SU-DHL-6 (cell line): ENCODE data around the gene NELL1.

Experiments used
- H2AFZ ChIP-seq: fragments of 200-600 bp; sonication (generic); 2 replicates; pipeline ENCODE4 v1.6.1; 2014; ENCODE audit warnings: low read depth, mild to moderate bottlenecking, moderate library complexity, mixed read lengths, antibody characterized with exemption, low read length; ENCODE audit not compliant: severe bottlenecking
- H3F3A ChIP-seq: fragments of 200-600 bp; shearing (Covaris generic); 2 replicates; pipeline ENCODE4 v1.6.0; 2016; ENCODE audit warnings: antibody characterized with exemption, mild to moderate bottlenecking; ENCODE audit not compliant: insufficient read depth
- H3K27ac ChIP-seq: fragments of 200-600 bp; sonication (generic); 2 replicates; pipeline ENCODE4 v1.5.1; 2016; ENCODE audit warnings: low read depth, mild to moderate bottlenecking, low read length, moderate library complexity, mixed read lengths
- H3K27me3 ChIP-seq: fragments of 200-600 bp; sonication (generic), shearing (Covaris generic); 2 replicates; pipeline ENCODE4 v1.6.0; 2014; ENCODE audit warnings: mild to moderate bottlenecking, low read length
- H3K36me3 ChIP-seq: fragments of 200-600 bp; sonication (generic); 2 replicates; pipeline ENCODE4 v1.6.1; 2014; ENCODE audit warnings: mild to moderate bottlenecking, low read length, mixed read lengths
- H3K4me2 ChIP-seq: fragments of 300-600, 200-600 bp; shearing (Covaris generic), sonication (generic); 2 replicates; pipeline ENCODE4 v1.6.0; 2014; ENCODE audit warnings: low read length, low read depth, mild to moderate bottlenecking; ENCODE audit not compliant: poor library complexity, severe bottlenecking
- H3K4me3 ChIP-seq: fragments of 200-600 bp; sonication (generic); 2 replicates; pipeline ENCODE4 v1.5.1; 2014; ENCODE audit warnings: antibody characterized with exemption, low read length, mild to moderate bottlenecking, mixed read lengths; ENCODE audit not compliant: insufficient read depth, poor library complexity, severe bottlenecking
- H3K79me2 ChIP-seq: fragments of 200-600 bp; sonication (generic); 2 replicates; pipeline ENCODE4 v1.6.1; 2014; ENCODE audit warnings: mild to moderate bottlenecking, low read length, moderate library complexity; ENCODE audit not compliant: insufficient read depth
- H3K9ac ChIP-seq: fragments of 200-600 bp; sonication (generic); 2 replicates; pipeline ENCODE4 v1.7.0; 2014; ENCODE audit warnings: mild to moderate bottlenecking, low read length
- H3K9me2 ChIP-seq: fragments of 200-600 bp; sonication (generic); replicated peaks from 2 replicates; pipeline ENCODE4 v1.6.1; 2014; ENCODE audit warnings: low read length; ENCODE audit not compliant: insufficient read depth
- H3K9me3 ChIP-seq: fragments of 200-600 bp; sonication (generic); 2 replicates; pipeline ENCODE4 v1.6.1; 2014; ENCODE audit warnings: low read length, mixed read lengths; ENCODE audit not compliant: insufficient read depth
- H4K20me1 ChIP-seq: fragments of 200-600 bp; sonication (generic); 2 replicates; pipeline ENCODE4 v1.6.1; 2014; ENCODE audit warnings: low read depth, mild to moderate bottlenecking, antibody characterized with exemption, low read length, moderate library complexity, mixed read lengths
- EZH2phosphoT487 ChIP-seq: fragments of 200-600 bp; sonication (generic), shearing (Covaris generic); conservative IDR thresholded peaks from 2 replicates; pipeline ENCODE4 v1.6.1; 2018; ENCODE audit warnings: mild to moderate bottlenecking, antibody characterized with exemption, low read length, moderate library complexity, mixed read lengths
- TF ChIP-seq, protein P1 (sequence below): fragments of 200-600 bp; sonication (generic); IDR thresholded peaks from one replicate; pipeline ENCODE4 v1.5.1; 2017; ENCODE audit warnings: antibody characterized with exemption, mild to moderate bottlenecking, low read length, moderate library complexity; ENCODE audit not compliant: insufficient read depth, poor library complexity, severe bottlenecking

The NELL1 gene

DNA sequence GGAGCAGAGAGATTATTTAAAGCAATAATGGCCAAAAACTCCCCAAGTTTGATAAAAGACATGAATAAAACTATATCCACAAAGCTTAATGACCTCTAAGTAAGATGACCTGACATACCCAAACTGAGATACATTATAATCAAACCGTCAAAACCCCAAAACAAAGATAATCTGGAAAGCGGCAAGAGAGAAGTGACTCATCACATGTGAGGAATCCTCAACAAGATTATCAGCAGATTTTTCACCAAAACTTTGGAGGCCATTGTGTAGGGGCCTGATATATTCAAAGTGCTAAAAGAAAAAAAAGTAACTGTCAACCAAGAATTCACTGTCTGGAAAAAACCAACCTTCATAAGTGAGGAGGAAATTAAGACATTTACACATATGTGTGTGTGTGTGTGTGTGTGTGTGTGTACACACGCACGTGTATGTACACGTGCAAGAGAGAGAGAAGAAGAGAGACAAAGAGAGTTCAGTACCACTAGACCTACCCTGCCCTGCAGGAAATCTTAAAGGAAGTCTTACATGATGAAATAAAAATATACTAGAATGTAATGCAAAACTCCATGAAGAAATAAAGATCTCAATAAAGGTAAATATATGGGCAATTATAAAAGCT, 752.4 kb downstream of the NELL1 start:
- no peak overlapping the region for H3K4me2 ChIP-seq
- 0 out of 2 replicates have a peak, but pooled peaks cover 4% of the 10 kb centered on the region for H3K9me2 ChIP-seq
- TF ChIP-seq, protein P1, sequence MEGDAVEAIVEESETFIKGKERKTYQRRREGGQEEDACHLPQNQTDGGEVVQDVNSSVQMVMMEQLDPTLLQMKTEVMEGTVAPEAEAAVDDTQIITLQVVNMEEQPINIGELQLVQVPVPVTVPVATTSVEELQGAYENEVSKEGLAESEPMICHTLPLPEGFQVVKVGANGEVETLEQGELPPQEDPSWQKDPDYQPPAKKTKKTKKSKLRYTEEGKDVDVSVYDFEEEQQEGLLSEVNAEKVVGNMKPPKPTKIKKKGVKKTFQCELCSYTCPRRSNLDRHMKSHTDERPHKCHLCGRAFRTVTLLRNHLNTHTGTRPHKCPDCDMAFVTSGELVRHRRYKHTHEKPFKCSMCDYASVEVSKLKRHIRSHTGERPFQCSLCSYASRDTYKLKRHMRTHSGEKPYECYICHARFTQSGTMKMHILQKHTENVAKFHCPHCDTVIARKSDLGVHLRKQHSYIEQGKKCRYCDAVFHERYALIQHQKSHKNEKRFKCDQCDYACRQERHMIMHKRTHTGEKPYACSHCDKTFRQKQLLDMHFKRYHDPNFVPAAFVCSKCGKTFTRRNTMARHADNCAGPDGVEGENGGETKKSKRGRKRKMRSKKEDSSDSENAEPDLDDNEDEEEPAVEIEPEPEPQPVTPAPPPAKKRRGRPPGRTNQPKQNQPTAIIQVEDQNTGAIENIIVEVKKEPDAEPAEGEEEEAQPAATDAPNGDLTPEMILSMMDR, result no peak
- TF ChIP-seq EZH2phosphoT487, result no peak
- H3K9me3 ChIP-seq, result no peaks in the 10 kb centered on the region
- no peaks in the 10 kb centered on the region for H3F3A ChIP-seq
- no peak overlapping the region for H2AFZ ChIP-seq
- no peaks in the 10 kb centered on the region for H3K36me3 ChIP-seq
- H3K79me2 ChIP-seq, result no peaks in the 10 kb centered on the region
- no peaks in the 10 kb centered on the region for H4K20me1 ChIP-seq
- H3K27ac ChIP-seq, result no peak overlapping the region
- no peak overlapping the region for H3K9ac ChIP-seq
- H3K4me3 ChIP-seq, result no peak overlapping the region
- H3K27me3 ChIP-seq, result no peaks in the 10 kb centered on the region

DNA sequence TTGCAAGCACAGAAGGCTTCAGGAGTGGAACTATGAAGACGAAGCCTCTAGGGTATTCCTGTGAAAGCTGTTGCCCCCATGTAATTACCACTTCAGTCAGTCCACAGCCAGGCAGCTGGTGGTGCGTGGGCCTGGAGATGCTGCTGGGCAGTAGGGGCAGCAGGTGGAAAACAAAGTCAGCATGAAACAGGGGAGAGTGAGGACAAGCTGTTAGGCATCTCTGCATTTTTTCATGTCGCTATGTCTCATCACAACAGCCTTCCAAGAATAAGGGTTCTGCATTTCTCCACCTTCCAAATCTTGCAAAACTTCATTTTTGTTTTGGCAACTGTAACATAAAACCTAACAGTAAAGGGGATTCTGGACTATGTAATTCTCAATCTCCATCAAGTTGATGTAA, 757.5 kb downstream of the NELL1 start:
- H3K4me2 ChIP-seq, result no peak overlapping the region
- H3K9ac ChIP-seq, result no peak overlapping the region
- no peak overlapping the region for H2AFZ ChIP-seq
- no peaks in the 10 kb centered on the region for H3F3A ChIP-seq
- no peak overlapping the region for H3K27ac ChIP-seq
- no peak for TF ChIP-seq EZH2phosphoT487
- TF ChIP-seq, protein P1, result no peak
- H3K9me3 ChIP-seq, result no peaks in the 10 kb centered on the region
- H4K20me1 ChIP-seq, result no peaks in the 10 kb centered on the region
- H3K9me2 ChIP-seq, result no peaks in the 10 kb centered on the region
- no peaks in the 10 kb centered on the region for H3K36me3 ChIP-seq
- H3K27me3 ChIP-seq, result no peaks in the 10 kb centered on the region
- H3K4me3 ChIP-seq, result no peak overlapping the region
- no peaks in the 10 kb centered on the region for H3K79me2 ChIP-seq

DNA sequence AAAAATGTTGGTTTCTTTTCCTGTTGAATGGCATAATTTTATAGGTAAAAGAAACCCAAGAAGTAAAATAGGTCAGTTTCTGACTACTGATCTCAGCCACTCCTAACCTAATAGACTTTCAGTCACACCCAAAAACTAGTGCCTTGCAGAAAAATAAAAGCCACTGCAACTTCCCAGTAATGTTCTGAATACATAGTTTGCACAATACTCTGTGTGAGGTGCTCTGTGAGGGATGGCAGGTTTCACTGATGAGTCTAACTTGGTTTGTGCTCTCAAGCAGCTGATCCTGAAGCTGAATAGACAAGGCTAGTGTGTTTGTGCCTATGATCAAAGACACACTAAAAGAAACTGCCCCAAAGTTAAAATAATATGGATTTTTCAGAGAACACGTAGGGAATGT, 758.3 kb downstream of the NELL1 start:
- Histone ChIP-seq H2AFZ (no peak overlapping the region), H3K4me3 (no peak overlapping the region)

More for the DNA sequence above, 758.3 kb downstream of the NELL1 start:
- Histone ChIP-seq H3K9me2 (no peaks in the 10 kb centered on the region), H3K27me3 (no peaks in the 10 kb centered on the region), H4K20me1 (no peaks in the 10 kb centered on the region), H3K9ac (no peak overlapping the region), H3K36me3 (no peaks in the 10 kb centered on the region), H3K79me2 (no peaks in the 10 kb centered on the region), H3K27ac (no peak overlapping the region), H3K4me2 (no peak overlapping the region), H3K9me3 (no peaks in the 10 kb centered on the region), H3F3A (no peaks in the 10 kb centered on the region)
- TF ChIP-seq, protein P1, result no peak
- TF ChIP-seq EZH2phosphoT487, result no peak
